ENCODE results near the gene FIGN.

Gene FIGN

GRCh38 chr2:163771596-163771995 is 35.8 kb upstream of the FIGN start:
- DNase-seq (ENCODE audit: extremely low read depth, low read depth): no peak

GRCh38 chr2:163768881-163769695 is 33.3 kb upstream of the FIGN start:
- TF ChIP-seq CTCF (IDR thresholded peaks at IDR 0.05; ENCODE audit: low read depth, low read length): no peak
- DNase-seq (ENCODE audit: extremely low read depth, low read depth): no peak

More at GRCh38 chr2:163771596-163771995, 35.8 kb upstream of the FIGN start:
- TF ChIP-seq CTCF (IDR thresholded peaks at IDR 0.05; ENCODE audit: low read depth, low read length): no peak

GRCh38 chr2:163767097-163767496 is 31.3 kb upstream of the FIGN start:
- TF ChIP-seq CTCF (IDR thresholded peaks at IDR 0.05; ENCODE audit: low read depth, low read length): no peak
- no peak for DNase-seq (ENCODE audit: extremely low read depth, low read depth)

- TF ChIP-seq CTCF (IDR thresholded peaks at IDR 0.05; ENCODE audit: low read depth, low read length): no peak
- DNase-seq (ENCODE audit: extremely low read depth, low read depth): no peak
Measured at GRCh38 chr2:163764566-163764965, 28.8 kb upstream of the FIGN start.

- no peak for TF ChIP-seq CTCF (IDR thresholded peaks at IDR 0.05; ENCODE audit: low read depth, low read length)
Measured at GRCh38 chr2:163759013-163759412, 23.2 kb upstream of the FIGN start.

GRCh38 chr2:163757814-163758213 is 22.0 kb upstream of the FIGN start:
- no peak for TF ChIP-seq CTCF (IDR thresholded peaks at IDR 0.05; ENCODE audit: low read depth, low read length)
- DNase-seq (ENCODE audit: extremely low read depth, low read depth): no peak

More at GRCh38 chr2:163759013-163759412, 23.2 kb upstream of the FIGN start:
- no peak for DNase-seq (ENCODE audit: extremely low read depth, low read depth)

- TF ChIP-seq CTCF (IDR thresholded peaks at IDR 0.05; ENCODE audit: low read depth, low read length): no peak
- no peak for DNase-seq (ENCODE audit: extremely low read depth, low read depth)
Measured at GRCh38 chr2:163756588-163756987, 20.8 kb upstream of the FIGN start.

Data from AG09319 (cell line).